HUES6 (cell line): ENCODE data around the gene MSX1.

Experiments used
- H3K27ac ChIP-seq: 2 replicates; pipeline ENCODE4 v1.7.0; 2013; ENCODE audit warnings: low read depth, mild to moderate bottlenecking, low read length, inconsistent platforms
- H3K27me3 ChIP-seq: 2 replicates; pipeline ENCODE4 v1.6.1; 2013; ENCODE audit warnings: low read length; ENCODE audit not compliant: control insufficient read depth, insufficient read depth
- H3K36me3 ChIP-seq: 2 replicates; pipeline ENCODE4 v1.6.1; 2013; ENCODE audit warnings: low read length; ENCODE audit not compliant: control insufficient read depth, insufficient read depth
- H3K4me1 ChIP-seq: 2 replicates; pipeline ENCODE4 v1.6.1; 2013; ENCODE audit warnings: low read length; ENCODE audit not compliant: control insufficient read depth, insufficient read depth
- H3K4me3 ChIP-seq: 2 replicates; pipeline ENCODE4 v1.5.1; 2013; ENCODE audit warnings: low read depth, low read length
- H3K9ac ChIP-seq: one replicate; pipeline ENCODE4 v1.6.1; 2013; ENCODE audit warnings: mild to moderate bottlenecking, low read length
- H3K9me3 ChIP-seq: 2 replicates; pipeline ENCODE4 v1.6.1; 2013; ENCODE audit warnings: low read depth, low read length; ENCODE audit not compliant: control insufficient read depth, insufficient read depth

Gene MSX1

DNA sequence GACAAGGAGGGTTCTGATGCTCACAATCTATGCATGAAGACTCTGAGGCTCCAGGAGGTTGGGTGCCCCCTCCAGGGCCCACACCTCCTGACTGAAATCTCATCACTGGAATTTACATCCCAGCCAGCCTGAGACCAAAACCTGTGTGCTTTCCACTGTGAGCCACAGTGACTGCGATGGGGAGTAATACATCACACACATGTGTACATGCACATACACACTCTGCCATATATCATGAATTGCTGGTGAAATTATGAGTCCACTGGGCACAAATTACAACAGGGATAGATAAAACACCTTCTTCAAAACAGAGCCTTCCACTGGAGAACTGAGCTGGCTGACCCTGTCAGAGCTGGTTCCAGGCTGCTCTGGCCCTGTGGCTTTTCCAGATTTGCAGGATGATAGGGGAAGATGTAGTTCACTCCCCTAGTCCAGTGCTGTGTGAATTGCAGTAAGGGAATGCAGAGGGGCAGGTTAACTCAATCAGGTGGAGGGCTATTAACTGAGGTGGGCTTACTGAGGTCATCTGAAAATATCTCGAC is 35.8 kb upstream of the MSX1 start:
- peaks cover 8% of the 10 kb centered on the region; the same call in 1 of the 2 replicates for H3K27me3 ChIP-seq
- H3K4me1 ChIP-seq: no peaks in the 10 kb centered on the region; the same call in 1 of the 2 replicates
- no peak overlapping the region for H3K4me3 ChIP-seq
- peaks cover 14% of the 10 kb centered on the region for H3K9me3 ChIP-seq
- H3K9ac ChIP-seq: no peak overlapping the region
- no peaks in the 10 kb centered on the region for H3K36me3 ChIP-seq
- no peak overlapping the region for H3K27ac ChIP-seq

DNA sequence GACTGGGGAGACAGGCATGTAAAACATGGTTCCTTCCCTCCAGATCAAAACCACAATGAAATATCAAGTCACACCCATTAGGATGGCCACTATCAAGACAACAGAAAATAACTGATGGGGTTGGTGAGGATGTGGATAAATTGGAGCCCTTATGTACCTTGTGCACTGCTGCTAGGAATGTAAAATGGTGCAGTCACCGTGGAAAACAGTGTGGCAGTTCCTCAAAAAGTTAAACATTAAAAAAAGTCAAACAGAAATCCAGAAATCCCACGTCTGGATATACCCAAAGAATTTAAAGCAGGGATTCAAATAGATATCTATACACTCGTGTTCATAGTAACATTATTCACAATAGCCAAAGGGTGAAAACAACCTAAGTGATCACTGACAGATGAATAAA is 35.2 kb upstream of the MSX1 start:
- Histone ChIP-seq H3K9me3 (peaks cover 14% of the 10 kb centered on the region), H3K36me3 (no peaks in the 10 kb centered on the region), H3K9ac (no peak overlapping the region), H3K27ac (no peak overlapping the region), H3K4me3 (no peak overlapping the region), H3K27me3 (peaks cover 13% of the 10 kb centered on the region), H3K4me1 (no peaks in the 10 kb centered on the region; the same call in 1 of the 2 replicates)

DNA sequence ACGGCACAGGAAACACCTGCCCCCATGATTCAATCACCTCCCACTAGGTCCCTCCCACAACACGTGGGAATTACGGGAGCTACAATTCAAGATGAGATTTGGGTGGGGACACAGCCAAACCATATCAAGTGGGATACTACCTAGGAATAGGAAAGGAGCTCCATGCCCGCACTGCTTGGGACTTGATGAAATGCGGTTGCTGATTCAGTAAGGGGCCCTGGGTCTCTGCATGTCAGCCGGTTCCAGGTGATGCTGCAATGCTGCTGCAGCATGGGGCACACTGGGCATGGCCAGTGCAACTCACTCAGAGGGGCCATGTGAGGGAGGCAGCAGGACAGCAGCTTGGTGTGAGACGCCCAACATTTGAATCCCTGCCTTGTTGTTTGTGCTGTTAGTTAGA is 34.0 kb upstream of the MSX1 start:
- H3K9ac ChIP-seq: no peak overlapping the region
- H3K9me3 ChIP-seq: peaks cover 14% of the 10 kb centered on the region
- H3K4me1 ChIP-seq: no peaks in the 10 kb centered on the region; the same call in 1 of the 2 replicates
- no peaks in the 10 kb centered on the region for H3K36me3 ChIP-seq
- no peak overlapping the region for H3K27ac ChIP-seq
- H3K27me3 ChIP-seq: peaks cover 17% of the 10 kb centered on the region
- no peak overlapping the region for H3K4me3 ChIP-seq

DNA sequence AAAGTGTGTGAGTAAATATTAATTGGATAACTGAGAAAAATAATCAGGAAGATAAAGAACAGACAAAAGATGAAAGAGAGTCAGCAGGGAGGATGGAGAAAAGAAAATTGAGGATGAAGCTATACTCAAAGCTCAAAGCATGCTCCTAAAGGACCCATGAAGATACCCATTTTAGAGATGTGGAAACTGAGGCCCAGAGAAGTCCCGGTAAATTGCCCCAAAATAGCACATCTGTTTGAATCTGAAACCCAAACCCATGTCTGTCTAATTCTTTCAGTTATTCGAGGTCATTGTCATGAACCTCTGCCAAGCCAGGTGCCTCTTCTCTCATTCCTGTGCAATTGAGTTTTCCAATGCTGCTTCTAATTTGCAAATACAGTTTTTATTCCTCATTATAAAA is 29.6 kb upstream of the MSX1 start:
- no peak overlapping the region for H3K9ac ChIP-seq
- H3K27me3 ChIP-seq: peaks cover 17% of the 10 kb centered on the region
- H3K4me1 ChIP-seq: no peaks in the 10 kb centered on the region; the same call in 1 of the 2 replicates
- no peak overlapping the region for H3K4me3 ChIP-seq
- 0 out of 2 replicates have a peak, but pooled peaks cover under 1% of the 10 kb centered on the region for H3K9me3 ChIP-seq
- no peaks in the 10 kb centered on the region for H3K36me3 ChIP-seq
- H3K27ac ChIP-seq: no peak overlapping the region

DNA sequence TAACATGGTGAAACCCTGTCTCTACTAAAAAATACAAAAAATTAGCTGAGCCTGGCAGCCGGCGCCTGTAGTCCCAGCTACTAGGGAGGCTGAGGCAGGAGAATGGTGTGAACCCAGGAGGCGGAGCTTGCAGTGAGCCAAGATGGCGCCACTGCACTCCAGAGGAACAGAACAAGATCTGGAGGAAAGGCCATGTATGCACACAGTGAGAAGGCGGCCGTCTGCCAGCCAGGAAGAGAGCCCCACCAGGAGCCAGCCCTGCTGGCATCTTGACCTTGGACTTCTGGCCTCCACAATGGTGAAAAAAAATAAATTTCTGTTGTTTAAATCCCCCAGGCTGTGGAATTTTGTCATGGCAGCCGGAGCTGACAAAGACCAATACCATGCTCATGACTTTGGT is 28.2 kb upstream of the MSX1 start:
- Histone ChIP-seq H3K4me1 (no peaks in the 10 kb centered on the region; the same call in 1 of the 2 replicates), H3K36me3 (no peaks in the 10 kb centered on the region), H3K27ac (no peak overlapping the region), H3K4me3 (no peak overlapping the region), H3K9me3 (peaks cover 7% of the 10 kb centered on the region), H3K27me3 (peaks cover 17% of the 10 kb centered on the region), H3K9ac (no peak overlapping the region)

DNA sequence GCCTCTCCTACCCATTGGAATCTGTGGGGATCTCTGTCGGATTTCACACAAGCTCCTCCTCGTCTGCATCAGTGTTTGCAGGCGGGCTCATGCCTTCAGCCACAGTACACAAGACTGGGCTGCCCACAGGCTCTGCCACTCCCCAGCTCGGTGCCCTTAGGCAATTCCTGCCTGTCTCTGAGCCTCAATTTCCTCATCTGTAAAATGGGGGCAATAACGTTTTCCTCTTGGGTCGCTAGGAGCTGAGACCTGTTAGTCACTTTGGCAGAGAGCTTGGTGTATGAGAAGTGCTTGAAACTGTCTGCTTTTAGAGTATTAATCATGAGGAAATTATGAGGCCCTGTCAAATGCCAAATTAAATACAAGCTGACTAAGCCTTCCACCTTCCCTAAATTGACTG is 27.6 kb upstream of the MSX1 start:
- Histone ChIP-seq H3K9me3 (peaks cover 7% of the 10 kb centered on the region), H3K9ac (no peak overlapping the region), H3K27me3 (peaks cover 17% of the 10 kb centered on the region), H3K36me3 (no peaks in the 10 kb centered on the region), H3K4me1 (no peaks in the 10 kb centered on the region; the same call in 1 of the 2 replicates), H3K27ac (no peak overlapping the region), H3K4me3 (no peak overlapping the region)

DNA sequence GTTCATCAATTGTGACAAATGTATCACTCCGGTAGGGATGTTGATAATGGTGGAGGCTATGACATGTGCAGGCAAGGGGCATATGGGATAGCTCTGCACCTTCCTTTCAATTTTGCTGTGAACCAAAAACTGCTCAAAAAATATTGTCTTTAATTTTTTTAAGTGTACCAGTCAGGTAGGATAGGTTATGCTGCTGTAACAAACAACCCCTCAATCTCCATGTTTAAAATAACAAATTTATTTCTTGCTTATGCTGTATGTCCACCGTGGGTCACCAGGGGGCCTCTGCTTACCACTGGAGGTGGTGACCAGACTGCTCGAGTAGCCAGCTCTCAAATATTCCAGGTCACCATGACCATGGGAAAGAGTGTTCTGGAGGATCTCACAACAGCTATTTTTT is 23.4 kb upstream of the MSX1 start:
- H3K27me3 ChIP-seq: peaks cover 14% of the 10 kb centered on the region; the same call in 1 of the 2 replicates
- H3K4me1 ChIP-seq: no peaks in the 10 kb centered on the region; the same call in 1 of the 2 replicates
- H3K36me3 ChIP-seq: no peaks in the 10 kb centered on the region
- H3K9me3 ChIP-seq: peaks cover 7% of the 10 kb centered on the region
- H3K4me3 ChIP-seq: no peak overlapping the region
- H3K27ac ChIP-seq: no peak overlapping the region
- H3K9ac ChIP-seq: no peak overlapping the region

DNA sequence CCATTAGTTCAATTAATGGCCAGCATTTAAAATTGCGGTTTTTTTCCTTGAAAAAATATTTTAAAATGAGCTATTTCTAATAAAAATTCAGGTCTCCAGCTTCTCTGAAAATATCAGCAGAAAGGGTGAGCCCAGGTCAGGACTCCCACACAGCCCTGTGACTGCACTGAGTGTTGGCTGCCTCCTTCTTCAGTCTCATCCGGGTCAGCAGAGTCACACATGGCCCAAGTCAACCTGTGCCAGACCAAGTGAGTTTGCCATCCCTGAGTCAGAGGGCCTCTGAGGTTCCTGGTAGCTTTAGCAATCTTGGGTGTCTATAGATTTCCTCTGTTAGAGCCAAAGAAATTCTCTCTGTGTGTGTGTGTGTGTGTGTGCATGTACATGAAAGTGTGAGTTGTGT is 22.1 kb upstream of the MSX1 start:
- Histone ChIP-seq H3K27ac (no peak overlapping the region), H3K27me3 (peaks cover 21% of the 10 kb centered on the region), H3K9me3 (peaks cover 7% of the 10 kb centered on the region)

DNA sequence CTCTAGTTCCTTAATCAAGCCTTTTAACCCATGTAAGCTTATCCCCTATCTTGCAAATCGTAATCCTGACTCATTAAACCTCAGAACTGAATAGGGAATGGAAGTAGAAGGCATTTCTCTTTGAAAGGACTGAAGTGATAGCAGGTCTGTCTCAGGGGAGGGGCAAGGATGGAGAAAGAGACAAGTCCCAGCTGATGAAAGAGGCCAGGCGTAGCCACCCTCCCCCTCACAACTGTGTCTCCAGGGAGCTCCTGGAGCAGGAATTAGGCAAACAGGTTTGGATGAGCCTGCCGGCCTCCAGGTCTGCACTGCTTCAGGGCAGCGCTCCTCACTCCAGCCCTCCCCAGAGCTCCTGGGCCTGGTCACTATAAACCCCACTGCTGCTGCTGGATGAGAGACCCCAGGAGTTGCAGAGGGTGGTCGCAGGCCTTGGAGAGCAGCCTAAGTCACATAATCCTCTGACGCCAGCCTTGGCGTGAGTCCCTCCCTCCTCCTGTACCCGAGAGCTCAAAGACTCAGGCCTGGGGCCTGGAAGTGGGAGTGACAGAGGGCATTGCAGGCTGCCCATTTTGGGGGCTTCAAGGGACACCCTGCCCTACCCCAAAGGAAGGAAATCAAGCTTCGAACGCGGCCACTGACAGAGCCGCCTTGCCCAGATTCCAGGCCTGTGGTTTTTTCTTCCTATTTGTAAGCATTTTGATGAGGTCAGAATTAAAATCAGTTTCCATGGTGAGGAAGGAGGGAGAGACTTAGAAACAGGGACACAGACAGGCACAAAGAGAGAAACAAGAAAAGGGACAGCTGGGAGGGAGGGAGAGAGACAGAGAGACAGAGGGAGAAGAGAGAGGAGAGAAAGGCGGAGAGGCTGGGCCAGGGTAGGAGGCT is 21.2 kb upstream of the MSX1 start:
- peaks cover 30% of the 10 kb centered on the region for H3K27me3 ChIP-seq

More for the DNA sequence above, 22.1 kb upstream of the MSX1 start:
- Histone ChIP-seq H3K4me3 (no peak overlapping the region), H3K4me1 (no peaks in the 10 kb centered on the region; the same call in 1 of the 2 replicates), H3K9ac (no peak overlapping the region), H3K36me3 (no peaks in the 10 kb centered on the region)

DNA sequence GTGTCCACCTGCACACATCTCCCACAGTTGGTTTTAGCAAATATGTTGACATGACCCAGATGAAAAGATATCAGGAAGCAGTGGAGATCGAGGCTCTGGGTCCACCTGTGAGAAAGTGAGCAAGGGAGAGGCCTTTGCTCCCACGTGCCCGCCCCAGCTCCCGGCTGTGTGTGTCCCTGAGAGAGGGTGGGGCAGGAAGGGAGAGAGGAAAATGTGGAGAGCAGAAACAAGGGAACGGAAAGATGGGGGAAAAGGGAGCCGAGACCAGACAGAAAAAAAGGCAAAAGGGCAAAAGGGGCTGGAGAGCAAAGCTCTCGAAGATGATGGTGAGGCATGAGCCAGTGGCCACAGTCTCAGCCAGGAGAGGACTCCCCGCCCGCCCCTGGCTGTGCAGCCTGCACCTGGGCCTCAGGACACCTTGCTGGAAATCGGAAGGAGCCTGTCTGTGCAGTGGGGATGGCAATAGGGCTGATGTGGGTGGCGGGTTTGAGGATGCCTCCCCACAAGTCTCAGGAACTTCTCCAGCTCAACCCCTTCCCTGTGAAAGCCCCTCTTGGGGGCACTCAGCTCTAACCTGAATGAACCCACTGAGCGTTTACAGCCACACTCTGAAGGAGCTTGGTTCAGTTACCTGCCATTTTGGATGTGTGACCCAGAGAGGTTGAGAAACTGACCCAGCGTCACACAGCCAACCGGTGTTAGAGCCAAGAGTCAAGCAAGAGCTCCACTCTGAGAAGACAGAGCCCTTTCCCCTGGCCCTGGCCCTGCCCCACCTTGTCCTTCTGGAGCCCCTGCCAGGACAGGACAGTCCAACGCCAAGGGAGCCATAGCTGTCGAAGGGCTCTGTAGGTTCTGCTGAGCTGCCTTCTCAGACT is 20.3 kb upstream of the MSX1 start:
- Histone ChIP-seq H3K9ac (no peak overlapping the region), H3K9me3 (peaks cover 7% of the 10 kb centered on the region), H3K4me3 (no peak overlapping the region), H3K4me1 (no peaks in the 10 kb centered on the region; the same call in 1 of the 2 replicates), H3K27ac (no peak overlapping the region), H3K36me3 (no peaks in the 10 kb centered on the region), H3K27me3 (peaks cover 39% of the 10 kb centered on the region)

More for the DNA sequence above, 21.2 kb upstream of the MSX1 start:
- H3K36me3 ChIP-seq: no peaks in the 10 kb centered on the region
- no peak overlapping the region for H3K27ac ChIP-seq
- no peaks in the 10 kb centered on the region; the same call in 1 of the 2 replicates for H3K4me1 ChIP-seq
- H3K9me3 ChIP-seq: peaks cover 7% of the 10 kb centered on the region
- H3K4me3 ChIP-seq: no peak overlapping the region
- H3K9ac ChIP-seq: no peak overlapping the region
